ENCODE data around the gene NUTM2B.
"Not testable (repeated sequence)": the region's sequence is repeated elsewhere in the genome, so short reads cannot be mapped to it uniquely, and the experiment has no call there.

The NUTM2B gene

GRCh38 chr10:79702927-79703326 is at the start of gene NUTM2B:
NUTM2B (plus strand) TSS chr10:79703227; CDS start chr10:79703610, 383 bp downstream.
- DNase-seq (ENCODE audit: low read depth): not testable (repeated sequence)

GRCh38 chr10:79663287-79663686 is 39.7 kb upstream of the NUTM2B start:
- not testable (repeated sequence) for H3K4me3 ChIP-seq (ENCODE audit: low read length); DNase-seq (ENCODE audit: low read depth)

More at GRCh38 chr10:79702927-79703326, at the start of gene NUTM2B:
- H3K4me3 ChIP-seq (ENCODE audit: low read length): not testable (repeated sequence)

GRCh38 chr10:79664686-79665085 is 38.3 kb upstream of the NUTM2B start:
- not testable (repeated sequence) for DNase-seq (ENCODE audit: low read depth)

GRCh38 chr10:79669248-79669788 is 33.7 kb upstream of the NUTM2B start:
- DNase-seq (ENCODE audit: low read depth); H3K4me3 ChIP-seq (ENCODE audit: low read length): not testable (repeated sequence)

More at GRCh38 chr10:79664686-79665085, 38.3 kb upstream of the NUTM2B start:
- not testable (repeated sequence) for H3K4me3 ChIP-seq (ENCODE audit: low read length)

GRCh38 chr10:79674878-79675277 is 28.1 kb upstream of the NUTM2B start:
- not testable (repeated sequence) for DNase-seq (ENCODE audit: low read depth); H3K4me3 ChIP-seq (ENCODE audit: low read length)

- H3K4me3 ChIP-seq (ENCODE audit: low read length): not testable (repeated sequence)
Measured at GRCh38 chr10:79683026-79683883, 19.8 kb upstream of the NUTM2B start.

GRCh38 chr10:79683884-79684720 is 18.9 kb upstream of the NUTM2B start:
- DNase-seq (ENCODE audit: low read depth): not testable (repeated sequence)

More at GRCh38 chr10:79683026-79683883, 19.8 kb upstream of the NUTM2B start:
- DNase-seq (ENCODE audit: low read depth): not testable (repeated sequence)

GRCh38 chr10:79685044-79685685 is 17.9 kb upstream of the NUTM2B start:
- DNase-seq (ENCODE audit: low read depth): peak; percentile 54

More at GRCh38 chr10:79683884-79684720, 18.9 kb upstream of the NUTM2B start:
- H3K4me3 ChIP-seq (ENCODE audit: low read length): not testable (repeated sequence)

GRCh38 chr10:79686595-79686994 is 16.4 kb upstream of the NUTM2B start:
- not testable (repeated sequence) for DNase-seq (ENCODE audit: low read depth); H3K4me3 ChIP-seq (ENCODE audit: low read length)

More at GRCh38 chr10:79685044-79685685, 17.9 kb upstream of the NUTM2B start:
- TF ChIP-seq CTCF (IDR thresholded peaks at IDR 0.05; ENCODE audit: insufficient read depth, low read depth, low read length, missing control alignments): peak; percentile 23
- H3K4me3 ChIP-seq (ENCODE audit: low read length): not testable (repeated sequence)

- H3K4me3 ChIP-seq (ENCODE audit: low read length); DNase-seq (ENCODE audit: low read depth): not testable (repeated sequence)
Measured at GRCh38 chr10:79687406-79688150, 15.4 kb upstream of the NUTM2B start.

GRCh38 chr10:79688798-79689197 is 14.2 kb upstream of the NUTM2B start:
- DNase-seq (ENCODE audit: low read depth); H3K4me3 ChIP-seq (ENCODE audit: low read length): not testable (repeated sequence)

- H3K4me3 ChIP-seq (ENCODE audit: low read length); DNase-seq (ENCODE audit: low read depth): not testable (repeated sequence)
Measured at GRCh38 chr10:79696596-79696995, 6.4 kb upstream of the NUTM2B start.

- DNase-seq (ENCODE audit: low read depth): not testable (repeated sequence)
Measured at GRCh38 chr10:79697141-79697540, 5.9 kb upstream of the NUTM2B start.

GRCh38 chr10:79700381-79700944 is 2.6 kb upstream of the NUTM2B start:
- not testable (repeated sequence) for H3K4me3 ChIP-seq (ENCODE audit: low read length); DNase-seq (ENCODE audit: low read depth)

More at GRCh38 chr10:79697141-79697540, 5.9 kb upstream of the NUTM2B start:
- H3K4me3 ChIP-seq (ENCODE audit: low read length): not testable (repeated sequence)

GRCh38 chr10:79707017-79707416 is 4.0 kb downstream of the NUTM2B start:
- H3K4me3 ChIP-seq (ENCODE audit: low read length); DNase-seq (ENCODE audit: low read depth): not testable (repeated sequence)

- not testable (repeated sequence) for H3K4me3 ChIP-seq (ENCODE audit: low read length); DNase-seq (ENCODE audit: low read depth)
Measured at GRCh38 chr10:79714976-79715375, 11.9 kb downstream of the NUTM2B start.

Measured in epithelial cell of esophagus (primary cell).